ENCODE results near the gene FNDC5. TPM values are rescaled to one million over a fixed set of nuclear protein-coding genes. Genes with fewer than 3 reads are reported as not detected.

FNDC5 gene
- total and polyA plus RNA-seq, 9 of the 15 experiments (the other 6 are each of a cell fraction or from before 2014, with no cell fraction given): 0.06 to 2.1 (median 0.22) TPM

DNA sequence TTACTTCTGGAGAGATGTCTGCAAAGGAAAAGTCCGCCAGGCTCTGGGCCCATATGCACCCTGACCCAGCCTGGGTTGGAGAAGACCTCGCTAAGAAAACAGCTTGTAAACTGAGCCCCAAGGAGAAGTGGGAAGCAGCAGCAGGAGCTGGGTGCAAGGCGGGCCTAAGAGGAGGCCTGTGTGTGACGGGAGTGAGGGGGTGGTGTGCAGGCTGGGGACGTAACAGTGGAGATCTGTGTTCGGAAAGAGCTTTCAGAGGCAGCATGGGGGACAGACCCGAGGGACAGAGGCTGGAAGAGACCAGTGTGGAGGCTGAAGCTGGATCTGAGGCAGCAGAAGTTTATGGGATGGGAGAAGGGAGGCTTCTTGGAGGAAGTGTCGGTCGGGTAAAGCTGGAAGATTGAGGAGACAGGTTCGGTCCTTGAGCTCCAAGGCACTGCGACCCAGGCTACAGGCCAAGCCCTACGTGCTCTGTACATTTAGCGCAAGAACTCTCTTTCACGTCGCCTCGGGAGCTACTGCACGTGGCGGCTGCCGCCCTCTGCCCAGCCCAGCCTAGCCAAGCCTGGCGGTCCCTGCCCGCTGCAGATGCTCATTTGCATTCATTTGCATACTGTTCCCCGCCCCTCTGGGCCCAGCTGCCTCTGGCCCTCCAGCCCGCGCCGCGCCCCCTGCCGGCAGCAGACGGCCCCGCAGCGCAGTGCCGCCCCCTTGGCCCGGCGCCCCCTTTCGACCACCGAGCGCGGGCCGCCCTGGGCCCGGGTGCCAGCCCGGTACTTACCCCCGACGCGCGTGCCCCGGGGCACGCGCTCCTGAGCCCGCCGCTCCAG, 21.9 kb upstream of the FNDC5 start (continued):
- TF ChIP-seq, protein P1, sequence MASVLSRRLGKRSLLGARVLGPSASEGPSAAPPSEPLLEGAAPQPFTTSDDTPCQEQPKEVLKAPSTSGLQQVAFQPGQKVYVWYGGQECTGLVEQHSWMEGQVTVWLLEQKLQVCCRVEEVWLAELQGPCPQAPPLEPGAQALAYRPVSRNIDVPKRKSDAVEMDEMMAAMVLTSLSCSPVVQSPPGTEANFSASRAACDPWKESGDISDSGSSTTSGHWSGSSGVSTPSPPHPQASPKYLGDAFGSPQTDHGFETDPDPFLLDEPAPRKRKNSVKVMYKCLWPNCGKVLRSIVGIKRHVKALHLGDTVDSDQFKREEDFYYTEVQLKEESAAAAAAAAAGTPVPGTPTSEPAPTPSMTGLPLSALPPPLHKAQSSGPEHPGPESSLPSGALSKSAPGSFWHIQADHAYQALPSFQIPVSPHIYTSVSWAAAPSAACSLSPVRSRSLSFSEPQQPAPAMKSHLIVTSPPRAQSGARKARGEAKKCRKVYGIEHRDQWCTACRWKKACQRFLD (CRISPR knock-in tag; IDR thresholded peaks at IDR 0.05): 0 out of 2 replicates have a peak, but pooled peaks have one; percentile 55
- TF ChIP-seq TARDBP (IDR thresholded peaks at IDR 0.05) (peak; percentile 80; the same call in 1 of the 2 replicates), ZNF12 (CRISPR knock-in tag; IDR thresholded peaks at IDR 0.05) (no peak), ARID1B (IDR thresholded peaks at IDR 0.05) (no peak), U2AF1 (optimal IDR thresholded peaks at IDR 0.05; ENCODE audit: low read depth, low read length) (no peak), CTBP1 (IDR thresholded peaks at IDR 0.05; ENCODE audit: borderline replicate concordance) (peak; percentile 90), BCL6 (CRISPR knock-in tag; IDR thresholded peaks at IDR 0.05) (no peak), BCOR (IDR thresholded peaks at IDR 0.05) (no peak), PHF21A (IDR thresholded peaks at IDR 0.05; ENCODE audit: borderline replicate concordance, low read depth) (no peak), JUNB (CRISPR knock-in tag; conservative IDR thresholded peaks at IDR 0.05) (no peak), U2AF2 (optimal IDR thresholded peaks at IDR 0.05; ENCODE audit: low read depth, low read length) (no peak), ZNF3 (CRISPR knock-in tag; IDR thresholded peaks at IDR 0.05) (no peak), PRPF4 (IDR thresholded peaks at IDR 0.05; ENCODE audit: insufficient read depth, low read depth, low read length, poor library complexity, severe bottlenecking) (no peak), CSDE1 (IDR thresholded peaks at IDR 0.05) (no peak), HDAC1 (IDR thresholded peaks at IDR 0.05) (no peak), TCF3 (CRISPR knock-in tag; IDR thresholded peaks at IDR 0.05) (no peak), ZNF584 (CRISPR knock-in tag; IDR thresholded peaks at IDR 0.05; ENCODE audit: low read depth) (no peak)
- TF ChIP-seq, protein P2, sequence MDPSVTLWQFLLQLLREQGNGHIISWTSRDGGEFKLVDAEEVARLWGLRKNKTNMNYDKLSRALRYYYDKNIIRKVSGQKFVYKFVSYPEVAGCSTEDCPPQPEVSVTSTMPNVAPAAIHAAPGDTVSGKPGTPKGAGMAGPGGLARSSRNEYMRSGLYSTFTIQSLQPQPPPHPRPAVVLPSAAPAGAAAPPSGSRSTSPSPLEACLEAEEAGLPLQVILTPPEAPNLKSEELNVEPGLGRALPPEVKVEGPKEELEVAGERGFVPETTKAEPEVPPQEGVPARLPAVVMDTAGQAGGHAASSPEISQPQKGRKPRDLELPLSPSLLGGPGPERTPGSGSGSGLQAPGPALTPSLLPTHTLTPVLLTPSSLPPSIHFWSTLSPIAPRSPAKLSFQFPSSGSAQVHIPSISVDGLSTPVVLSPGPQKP (CRISPR knock-in tag; IDR thresholded peaks at IDR 0.05): no peak
- TF ChIP-seq, protein P3, sequence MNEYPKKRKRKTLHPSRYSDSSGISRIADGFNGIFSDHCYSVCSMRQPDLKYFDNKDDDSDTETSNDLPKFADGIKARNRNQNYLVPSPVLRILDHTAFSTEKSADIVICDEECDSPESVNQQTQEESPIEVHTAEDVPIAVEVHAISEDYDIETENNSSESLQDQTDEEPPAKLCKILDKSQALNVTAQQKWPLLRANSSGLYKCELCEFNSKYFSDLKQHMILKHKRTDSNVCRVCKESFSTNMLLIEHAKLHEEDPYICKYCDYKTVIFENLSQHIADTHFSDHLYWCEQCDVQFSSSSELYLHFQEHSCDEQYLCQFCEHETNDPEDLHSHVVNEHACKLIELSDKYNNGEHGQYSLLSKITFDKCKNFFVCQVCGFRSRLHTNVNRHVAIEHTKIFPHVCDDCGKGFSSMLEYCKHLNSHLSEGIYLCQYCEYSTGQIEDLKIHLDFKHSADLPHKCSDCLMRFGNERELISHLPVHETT (CRISPR knock-in tag; conservative IDR thresholded peaks at IDR 0.05 in 1 of 2, IDR thresholded peaks at IDR 0.05 in 1 of 2): no peak
- TF ChIP-seq, protein P4, sequence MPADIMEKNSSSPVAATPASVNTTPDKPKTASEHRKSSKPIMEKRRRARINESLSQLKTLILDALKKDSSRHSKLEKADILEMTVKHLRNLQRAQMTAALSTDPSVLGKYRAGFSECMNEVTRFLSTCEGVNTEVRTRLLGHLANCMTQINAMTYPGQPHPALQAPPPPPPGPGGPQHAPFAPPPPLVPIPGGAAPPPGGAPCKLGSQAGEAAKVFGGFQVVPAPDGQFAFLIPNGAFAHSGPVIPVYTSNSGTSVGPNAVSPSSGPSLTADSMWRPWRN (IDR thresholded peaks at IDR 0.05; ENCODE audit: low read depth): no peak

Measured in K562 (cell line).